Testis (tissue), 2 donors: ENCODE measurements around the gene PXN.

ENCODE experiments used
- CTCF ChIP-seq, 3 experiments: fragments of 450-650 bp in 2 of 3; fragments of 200-600 bp in 1 of 3; sonication (generic) in 1 of 3; IDR thresholded peaks; one replicate each; pipeline ENCODE4 v1.5.1; 2016 to 2019; ENCODE audit warnings: antibody characterized with exemption in 3 of 3, mild to moderate bottlenecking in 2 of 3, moderate library complexity in 1 of 3
- POLR2A ChIP-seq: fragments of 450-650 bp; IDR thresholded peaks from one replicate; pipeline ENCODE4 v1.6.1; 2017; ENCODE audit warnings: antibody characterized with exemption, mild to moderate bottlenecking, moderate library complexity

- no peak for TF ChIP-seq CTCF (IDR thresholded peaks at IDR 0.05)
- no peak for TF ChIP-seq POLR2A
Observed at GRCh38 chr12:120190985-120191480, 74.5 kb downstream of the PXN start.
